Peyer's patch (tissue), 4 donors: ENCODE data around the gene FMNL2. TPM values are rescaled to one million over a fixed set of nuclear protein-coding genes. Genes with fewer than 3 reads are reported as not detected.

Source experiments
- DNase-seq, 3 donors: peaks; one replicate each; pipeline ENCODE4 v3.0.0-alpha.2; 2017 to 2019
- H3K27ac ChIP-seq, 4 donors: fragments of 200-600 bp; sonication (generic); one replicate each; pipeline ENCODE4 v1.5.1; 2016 to 2019
- H3K27me3 ChIP-seq, 2 donors: fragments of 200-600 bp; sonication (generic); one replicate each; pipeline ENCODE4 v1.5.1; 2019
- H3K36me3 ChIP-seq, 3 donors: fragments of 200-600 bp; sonication (generic); one replicate each; pipeline ENCODE4 v1.5.1; 2016 to 2019
- H3K4me1 ChIP-seq, 4 donors: fragments of 200-600 bp; sonication (generic); one replicate each; pipeline ENCODE4 v1.5.1; 2016 to 2019
- H3K4me3 ChIP-seq, 4 donors: fragments of 200-600 bp; sonication (generic); 1 replicate in 3 of 4; 2 replicates in 1 of 4; pipeline ENCODE4 v1.5.1; 2016 to 2019; ENCODE audit warnings: mild to moderate bottlenecking in 1 of 4
- H3K9me3 ChIP-seq, 4 donors: fragments of 200-600 bp; sonication (generic); one replicate each; pipeline ENCODE4 v1.5.1; 2016 to 2019; ENCODE audit warnings: mild to moderate bottlenecking in 1 of 4
- POLR2A ChIP-seq, 2 donors: fragments of 450-650 bp; IDR thresholded peaks; one replicate each; pipeline ENCODE4 v1.5.1; 2017; ENCODE audit warnings: antibody characterized with exemption in 2 of 2, mild to moderate bottlenecking in 2 of 2, moderate library complexity in 2 of 2
- total RNA-seq, 4 donors: library from RNA; depleted of rRNA; stranded (reverse); fragments of >200 nt; gene quantifications; one replicate each; pipeline ENCODE4 v1.1.0, GENCODE V29; 2016
- TF ChIP-seq, protein P1 (sequence below), 6 experiments: fragments of 450-650 bp in 4 of 6; fragments of 200-600 bp in 2 of 6; sonication (generic) in 1 of 6; IDR thresholded peaks; one replicate each; pipeline ENCODE4 v1.5.1; 2017 to 2019; ENCODE audit warnings: antibody characterized with exemption in 6 of 6, mild to moderate bottlenecking in 3 of 6, moderate library complexity in 1 of 6

Gene FMNL2
- total RNA-seq, 4 donors from 2014 or later = 7.5 to 52.0 (median 17.1) TPM

DNA sequence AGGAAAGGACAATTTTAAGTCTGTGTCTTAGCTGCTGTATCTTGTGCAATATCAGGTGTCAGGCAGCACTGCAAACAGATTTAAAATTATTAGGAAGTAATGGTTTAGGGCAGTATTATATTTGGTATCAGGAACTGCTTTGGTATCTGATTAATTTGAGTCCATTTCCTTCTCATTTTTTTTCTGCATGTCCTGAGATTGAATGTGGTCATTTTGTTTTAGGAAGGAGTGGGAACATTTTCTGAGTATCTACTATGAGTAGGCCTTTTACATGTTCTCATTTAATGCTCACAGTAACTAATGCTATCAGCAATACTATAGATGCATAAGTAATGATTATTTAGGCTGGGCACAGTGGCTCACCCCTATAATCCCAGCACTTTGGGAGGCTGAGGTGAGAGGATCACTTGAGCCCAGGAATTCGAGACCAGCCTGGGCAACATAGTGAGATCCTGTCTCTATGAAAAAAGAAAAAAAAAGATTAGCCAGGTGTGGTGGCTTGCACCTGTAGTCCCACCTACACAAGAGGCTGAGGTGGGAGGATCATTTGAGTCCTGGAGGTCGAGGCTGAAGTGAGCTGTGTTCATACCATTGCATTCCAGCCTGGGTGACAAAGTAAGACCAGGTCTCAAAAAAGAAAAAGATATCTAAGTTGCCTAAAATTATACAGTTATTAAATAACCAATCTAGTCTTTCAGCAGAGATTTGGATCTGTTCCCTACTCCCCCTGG is 4.7 kb downstream of the FMNL2 start:
- no peak for TF ChIP-seq POLR2A (IDR thresholded peaks at IDR 0.05)
- TF ChIP-seq, protein P1, sequence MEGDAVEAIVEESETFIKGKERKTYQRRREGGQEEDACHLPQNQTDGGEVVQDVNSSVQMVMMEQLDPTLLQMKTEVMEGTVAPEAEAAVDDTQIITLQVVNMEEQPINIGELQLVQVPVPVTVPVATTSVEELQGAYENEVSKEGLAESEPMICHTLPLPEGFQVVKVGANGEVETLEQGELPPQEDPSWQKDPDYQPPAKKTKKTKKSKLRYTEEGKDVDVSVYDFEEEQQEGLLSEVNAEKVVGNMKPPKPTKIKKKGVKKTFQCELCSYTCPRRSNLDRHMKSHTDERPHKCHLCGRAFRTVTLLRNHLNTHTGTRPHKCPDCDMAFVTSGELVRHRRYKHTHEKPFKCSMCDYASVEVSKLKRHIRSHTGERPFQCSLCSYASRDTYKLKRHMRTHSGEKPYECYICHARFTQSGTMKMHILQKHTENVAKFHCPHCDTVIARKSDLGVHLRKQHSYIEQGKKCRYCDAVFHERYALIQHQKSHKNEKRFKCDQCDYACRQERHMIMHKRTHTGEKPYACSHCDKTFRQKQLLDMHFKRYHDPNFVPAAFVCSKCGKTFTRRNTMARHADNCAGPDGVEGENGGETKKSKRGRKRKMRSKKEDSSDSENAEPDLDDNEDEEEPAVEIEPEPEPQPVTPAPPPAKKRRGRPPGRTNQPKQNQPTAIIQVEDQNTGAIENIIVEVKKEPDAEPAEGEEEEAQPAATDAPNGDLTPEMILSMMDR (IDR thresholded peaks at IDR 0.05) = no peak
- no peak overlapping the region for H3K4me3 ChIP-seq
- no peaks in the 10 kb centered on the region for H3K36me3 ChIP-seq
- H3K27me3 ChIP-seq = no peaks in the 10 kb centered on the region
- no peak for DNase-seq
- no peak overlapping the region for H3K27ac ChIP-seq
- no peaks in the 10 kb centered on the region for H3K9me3 ChIP-seq
- H3K4me1 ChIP-seq = peaks cover 0 to under 1% (median 0%) of the 10 kb centered on the region in 4 donors

DNA sequence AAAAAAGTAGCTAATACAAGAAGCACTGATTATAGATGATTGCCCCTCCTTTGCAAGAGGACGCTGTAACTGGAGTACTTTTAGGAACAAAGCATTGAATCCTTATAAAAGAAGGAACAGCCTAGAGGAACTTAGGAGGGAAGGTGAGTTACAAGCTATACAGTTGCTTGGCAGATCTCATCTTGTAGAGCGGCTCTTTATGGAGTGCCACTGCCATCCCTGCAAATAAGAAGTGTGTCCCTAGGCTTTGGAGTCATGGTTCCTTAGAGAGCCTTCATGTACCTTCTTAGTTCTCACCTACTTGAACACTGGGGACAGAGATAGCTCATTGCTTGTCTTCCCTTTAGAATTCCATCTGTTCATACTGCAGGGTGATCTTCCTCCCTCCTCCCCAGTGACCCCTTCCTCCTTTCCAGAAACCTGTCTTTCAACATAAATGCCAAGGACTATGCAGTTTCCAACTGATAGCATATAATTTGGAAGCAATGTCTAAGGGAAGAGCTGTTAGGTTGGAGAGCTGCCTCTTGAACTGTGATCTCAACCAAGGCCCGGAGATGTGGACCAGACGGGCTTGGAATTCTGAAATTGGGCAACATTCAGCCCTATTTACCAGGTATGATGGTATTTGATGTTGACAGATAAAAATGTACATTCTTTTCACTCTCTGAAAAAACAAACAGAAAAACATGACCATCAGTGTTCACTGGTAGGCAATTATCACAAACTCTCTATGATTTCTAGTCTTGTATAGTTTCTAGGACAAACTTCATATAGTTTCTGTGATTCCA is 7.5 kb downstream of the FMNL2 start:
- Histone ChIP-seq H3K36me3 (no peaks in the 10 kb centered on the region), H3K4me3 (no peak overlapping the region), H3K9me3 (no peaks in the 10 kb centered on the region), H3K27ac (no peak overlapping the region), H3K27me3 (no peaks in the 10 kb centered on the region), H3K4me1 (no peaks in the 10 kb centered on the region)
- TF ChIP-seq, protein P1 (IDR thresholded peaks at IDR 0.05) = no peak
- TF ChIP-seq POLR2A (IDR thresholded peaks at IDR 0.05) = no peak
- DNase-seq = no peak

DNA sequence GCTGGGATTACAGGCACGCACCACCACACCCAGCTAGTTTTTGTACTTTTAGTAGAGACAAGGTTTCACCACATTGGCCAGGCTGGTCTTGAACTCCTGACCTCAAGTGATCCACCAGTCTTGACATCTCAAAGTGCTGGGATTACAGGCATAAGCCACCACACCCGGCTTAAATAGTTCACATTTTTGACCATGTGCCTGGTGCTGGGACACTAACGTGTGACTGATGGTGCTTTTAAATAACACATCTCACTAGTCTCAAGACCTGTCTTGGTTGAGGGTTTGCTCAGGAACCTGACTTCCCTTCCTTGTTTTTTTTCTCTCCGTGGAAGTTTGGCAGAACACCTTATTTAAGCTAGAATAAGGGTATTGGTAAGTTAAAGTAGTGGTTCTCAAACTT is 8.5 kb downstream of the FMNL2 start:
- TF ChIP-seq, protein P1 (IDR thresholded peaks at IDR 0.05) = no peak
- TF ChIP-seq POLR2A (IDR thresholded peaks at IDR 0.05) = no peak
- Histone ChIP-seq H3K9me3 (no peaks in the 10 kb centered on the region), H3K27me3 (no peaks in the 10 kb centered on the region), H3K27ac (no peak overlapping the region), H3K4me3 (no peak overlapping the region), H3K36me3 (no peaks in the 10 kb centered on the region), H3K4me1 (no peaks in the 10 kb centered on the region)
- DNase-seq = no peak

DNA sequence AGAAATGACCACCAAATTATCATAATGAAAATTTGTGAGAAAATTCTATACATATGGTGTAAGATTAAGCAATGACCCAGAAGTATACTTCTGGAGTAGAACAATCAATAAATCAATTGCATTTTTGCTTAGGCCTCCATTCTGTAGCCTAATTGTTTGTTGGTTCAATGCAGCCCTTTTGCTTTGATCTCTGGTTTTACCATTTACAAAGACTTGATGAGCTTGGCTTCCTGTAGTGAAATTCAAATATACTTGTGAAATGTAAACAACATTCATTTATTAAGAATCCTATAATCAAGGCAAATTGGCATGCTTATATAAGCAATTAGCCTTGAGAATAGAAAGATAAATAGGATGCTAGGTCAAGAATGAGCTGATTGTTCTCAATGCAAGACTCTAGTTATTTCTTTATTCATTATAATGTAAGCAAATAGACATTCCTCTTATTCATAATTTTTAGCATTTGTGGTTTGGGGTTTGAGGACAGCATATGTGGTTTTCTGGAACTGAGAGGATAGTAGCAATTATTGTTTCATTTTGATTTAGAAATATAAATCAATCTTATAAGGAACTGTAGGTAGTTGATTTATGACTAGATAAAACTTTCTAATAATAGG is 9.7 kb downstream of the FMNL2 start:
- H3K36me3 ChIP-seq = no peaks in the 10 kb centered on the region
- no peaks in the 10 kb centered on the region for H3K27me3 ChIP-seq
- H3K27ac ChIP-seq = no peak overlapping the region
- H3K4me1 ChIP-seq = no peaks in the 10 kb centered on the region
- no peaks in the 10 kb centered on the region for H3K9me3 ChIP-seq
- TF ChIP-seq, protein P1 (IDR thresholded peaks at IDR 0.05) = no peak
- no peak for TF ChIP-seq POLR2A (IDR thresholded peaks at IDR 0.05)
- no peak overlapping the region for H3K4me3 ChIP-seq
- DNase-seq = no peak

DNA sequence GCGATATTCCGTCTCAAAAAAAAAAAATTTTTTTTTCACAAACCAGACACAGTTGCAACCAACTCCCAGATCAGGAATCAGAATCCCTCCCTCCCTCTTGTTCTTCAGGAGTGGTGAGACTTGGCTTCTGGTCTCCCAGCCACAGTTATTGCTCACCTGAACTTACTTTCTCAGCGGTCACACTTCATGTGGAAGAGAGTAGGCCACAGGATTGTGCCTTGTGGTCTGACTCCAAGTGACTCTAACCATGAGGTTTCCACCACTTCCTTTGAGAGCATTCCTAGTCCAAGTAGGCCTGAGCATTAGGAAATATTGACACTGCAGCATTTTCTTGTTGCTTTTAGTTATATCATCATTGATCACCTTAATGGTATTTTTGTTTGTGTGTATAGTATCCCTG is 12.1 kb downstream of the FMNL2 start:
- H3K36me3 ChIP-seq = no peaks in the 10 kb centered on the region
- no peak for DNase-seq
- no peak overlapping the region for H3K4me3 ChIP-seq
- H3K9me3 ChIP-seq = no peaks in the 10 kb centered on the region
- no peak for TF ChIP-seq POLR2A (IDR thresholded peaks at IDR 0.05)
- TF ChIP-seq, protein P1 (IDR thresholded peaks at IDR 0.05) = no peak
- no peak overlapping the region for H3K27ac ChIP-seq
- no peaks in the 10 kb centered on the region for H3K4me1 ChIP-seq
- H3K27me3 ChIP-seq = no peaks in the 10 kb centered on the region
